Breast epithelium (tissue), 3 donors: ENCODE measurements around the gene DNMBP.

Experiments
- POLR2AphosphoS5 ChIP-seq, 3 donors: sonication (generic); formaldehyde crosslinking; IDR thresholded peaks; one replicate each; pipeline ENCODE4 v1.6.1; 2017; ENCODE audit warnings: antibody characterized with exemption in 3 of 3
- TF ChIP-seq, protein P1 (sequence below), 3 donors: fragments of 450-650 bp; IDR thresholded peaks; one replicate each; pipeline ENCODE4 v1.5.1; 2016 to 2017; ENCODE audit warnings: antibody characterized with exemption in 3 of 3, mild to moderate bottlenecking in 3 of 3, moderate library complexity in 3 of 3

DNA sequence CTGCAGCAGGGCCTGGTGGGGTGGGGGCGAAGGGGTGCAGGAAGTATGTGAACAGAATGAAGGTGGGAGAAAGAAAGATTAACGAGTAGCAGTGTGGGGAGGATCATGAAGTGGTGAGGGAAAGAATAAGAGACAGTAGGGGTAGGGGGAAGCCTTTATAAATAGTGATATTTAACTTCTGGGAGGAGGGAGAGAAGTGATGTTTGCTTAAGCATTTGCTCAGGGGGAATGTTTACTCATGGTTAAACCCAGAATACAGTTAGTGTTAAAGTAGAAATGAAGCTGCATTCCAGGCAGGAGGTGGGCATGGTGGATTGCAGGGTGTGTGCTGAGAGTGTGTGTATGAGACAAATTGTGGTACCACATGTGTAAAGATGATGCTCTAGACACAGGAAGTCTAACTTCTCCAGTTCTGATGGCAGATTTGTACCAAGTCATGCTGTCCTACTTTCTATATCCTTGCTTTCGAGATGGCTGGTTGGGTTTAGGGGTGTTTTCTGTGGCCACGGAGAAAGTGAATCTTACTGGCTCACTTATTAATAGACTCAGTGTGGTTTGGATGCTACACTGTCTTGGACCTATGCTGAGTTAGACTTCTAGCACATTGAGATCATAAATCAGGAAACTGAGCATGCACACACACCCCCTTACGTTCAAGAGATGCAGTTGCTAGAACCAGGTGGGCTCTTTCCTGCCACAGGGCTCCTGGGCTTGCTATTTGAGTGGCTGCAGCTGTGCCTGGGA lies 10.6 kb upstream of the DNMBP start:
- TF ChIP-seq, protein P1, sequence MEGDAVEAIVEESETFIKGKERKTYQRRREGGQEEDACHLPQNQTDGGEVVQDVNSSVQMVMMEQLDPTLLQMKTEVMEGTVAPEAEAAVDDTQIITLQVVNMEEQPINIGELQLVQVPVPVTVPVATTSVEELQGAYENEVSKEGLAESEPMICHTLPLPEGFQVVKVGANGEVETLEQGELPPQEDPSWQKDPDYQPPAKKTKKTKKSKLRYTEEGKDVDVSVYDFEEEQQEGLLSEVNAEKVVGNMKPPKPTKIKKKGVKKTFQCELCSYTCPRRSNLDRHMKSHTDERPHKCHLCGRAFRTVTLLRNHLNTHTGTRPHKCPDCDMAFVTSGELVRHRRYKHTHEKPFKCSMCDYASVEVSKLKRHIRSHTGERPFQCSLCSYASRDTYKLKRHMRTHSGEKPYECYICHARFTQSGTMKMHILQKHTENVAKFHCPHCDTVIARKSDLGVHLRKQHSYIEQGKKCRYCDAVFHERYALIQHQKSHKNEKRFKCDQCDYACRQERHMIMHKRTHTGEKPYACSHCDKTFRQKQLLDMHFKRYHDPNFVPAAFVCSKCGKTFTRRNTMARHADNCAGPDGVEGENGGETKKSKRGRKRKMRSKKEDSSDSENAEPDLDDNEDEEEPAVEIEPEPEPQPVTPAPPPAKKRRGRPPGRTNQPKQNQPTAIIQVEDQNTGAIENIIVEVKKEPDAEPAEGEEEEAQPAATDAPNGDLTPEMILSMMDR (IDR thresholded peaks at IDR 0.05), result no peak
- no peak for TF ChIP-seq POLR2AphosphoS5 (IDR thresholded peaks at IDR 0.05)
